B cell (primary cell): ENCODE results near the gene MYCBP2.

Source experiments
- CTCF ChIP-seq: fragments of 200-600 bp; IDR thresholded peaks from one replicate; pipeline ENCODE4 v1.8.0; 2022; ENCODE audit warnings: antibody characterized with exemption, mild to moderate bottlenecking
- EZH2 ChIP-seq: IDR thresholded peaks from 2 replicates; pipeline ENCODE4 v1.6.1; 2012; ENCODE audit warnings: borderline replicate concordance, low read depth, mild to moderate bottlenecking, moderate library complexity, low read length; ENCODE audit not compliant: insufficient read depth, poor library complexity, severe bottlenecking

- TF ChIP-seq CTCF (no peak), EZH2 (no peak)
These were observed 64.7 kb downstream of the MYCBP2 start for GRCh38 chr13:77262198-77262597.
